Mucosa of gallbladder (tissue), 1 donor: ENCODE data around the gene GAL3ST2. TPM values are rescaled to one million over a fixed set of nuclear protein-coding genes. Genes with fewer than 3 reads are reported as not detected.
"Not testable (repeated sequence)": the region's sequence is repeated elsewhere in the genome, so short reads cannot be mapped to it uniquely, and the experiment has no call there.

Source experiments
- DNase-seq: peaks from one replicate; pipeline ENCODE4 v3.0.0-alpha.2; 2020; ENCODE audit warnings: low spot score
- total RNA-seq: library from RNA; stranded (reverse); gene quantifications from one replicate; pipeline ENCODE4 v1.2.1, GENCODE V29; 2021
- donor health status: DM: no; HTN: no; CAD: no.

The GAL3ST2 gene
- total RNA-seq, 1 donor from 2014 or later, result 26.4 TPM

- DNase-seq, result no peak
These were observed 8.3 kb upstream of the GAL3ST2 start for GRCh38 chr2:241768251-241768711.

GRCh38 chr2:241768850-241769249 is 7.8 kb upstream of the GAL3ST2 start:
- no peak for DNase-seq

GRCh38 chr2:241769819-241770184 is 6.8 kb upstream of the GAL3ST2 start:
- DNase-seq, result no peak

GRCh38 chr2:241770185-241770935 is 6.3 kb upstream of the GAL3ST2 start:
- no peak for DNase-seq

- no peak for DNase-seq
These were observed 5.7 kb upstream of the GAL3ST2 start for GRCh38 chr2:241770936-241771285.

GRCh38 chr2:241771286-241772062 is 5.1 kb upstream of the GAL3ST2 start:
- no peak for DNase-seq

GRCh38 chr2:241772063-241772499 is 4.5 kb upstream of the GAL3ST2 start:
- no peak for DNase-seq

GRCh38 chr2:241773511-241774418 is 2.9 kb upstream of the GAL3ST2 start:
- DNase-seq, result peak; percentile 49

GRCh38 chr2:241774419-241775222 is 2.0 kb upstream of the GAL3ST2 start:
- DNase-seq, result peak; percentile 57

GRCh38 chr2:241775223-241776177 is 1.1 kb upstream of the GAL3ST2 start:
- DNase-seq, result no peak

- no peak for DNase-seq
These were observed 606 bp downstream of the GAL3ST2 start for GRCh38 chr2:241777170-241777685.

GRCh38 chr2:241777686-241778627 is 1.3 kb downstream of the GAL3ST2 start:
- DNase-seq, result no peak

- no peak for DNase-seq
These were observed 4.4 kb downstream of the GAL3ST2 start for GRCh38 chr2:241780939-241781569.

- not testable (repeated sequence) for DNase-seq
These were observed 5.4 kb downstream of the GAL3ST2 start for GRCh38 chr2:241782053-241782452.

- no peak for DNase-seq
These were observed 11.5 kb downstream of the GAL3ST2 start for GRCh38 chr2:241788135-241788534.

- DNase-seq, result no peak
These were observed 11.9 kb downstream of the GAL3ST2 start for GRCh38 chr2:241788572-241788971.

- peak; percentile 39 for DNase-seq
These were observed 14.8 kb downstream of the GAL3ST2 start for GRCh38 chr2:241791385-241791784.

- no peak for DNase-seq
These were observed 16.8 kb downstream of the GAL3ST2 start for GRCh38 chr2:241793385-241793784.
